Measurements from ENCODE around the gene LRP1B. TPM values are rescaled to one million over a fixed set of nuclear protein-coding genes. Genes with fewer than 3 reads are reported as not detected.

The LRP1B gene
- total and polyA plus RNA-seq, 2 donors (not counting 1 experiment from before 2014, with no cell fraction given), result not detected

DNA sequence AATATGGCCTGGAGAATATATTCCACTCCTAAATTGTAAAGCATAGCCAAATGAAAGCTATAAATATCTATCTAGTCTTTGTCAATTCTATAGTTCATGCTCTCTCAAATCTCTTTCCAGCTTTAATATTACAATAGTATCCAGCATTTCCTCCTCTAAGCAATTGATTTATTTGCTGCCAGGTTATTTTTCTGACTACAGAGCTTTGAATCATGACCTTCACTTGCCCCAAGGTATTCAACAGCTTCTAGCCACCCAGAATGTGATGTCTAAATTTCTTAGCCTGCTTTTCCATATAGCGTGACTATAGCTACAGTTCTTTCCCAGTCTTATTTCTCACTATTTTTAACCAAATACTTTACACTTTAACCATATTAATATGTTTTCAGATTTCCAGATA is 1287.6 kb downstream of the LRP1B start:
- H3K79me2 ChIP-seq (ENCODE audit: control insufficient read depth, insufficient read depth, low read length), result no peaks in the 10 kb centered on the region
- ATAC-seq (ENCODE audit: low read depth), result no peak
- no peaks in the 10 kb centered on the region for H3K27me3 Mint-ChIP-seq
- H3K36me3 ChIP-seq (replicated peaks in 1 of 2; ENCODE audit: control extremely low read depth in 1 of 2, control insufficient read depth in 1 of 2, extremely low read depth in 1 of 2, insufficient read depth in 2 of 2, low read length in 1 of 2), result no peaks in the 10 kb centered on the region
- no peak overlapping the region for H3K27ac ChIP-seq (ENCODE audit: low read length in 2 of 2)
- no peaks in the 10 kb centered on the region for H3K4me1 Mint-ChIP-seq
- intact Hi-C loops (cut with micrococcal nuclease), result no loop called here
- no peaks in the 10 kb centered on the region for H3K4me1 ChIP-seq (ENCODE audit: control insufficient read depth in 2 of 2, insufficient read depth in 2 of 2, low read length in 2 of 2)
- no peak overlapping the region for H3K9ac ChIP-seq (ENCODE audit: low read length)
- H3K4me3 Mint-ChIP-seq, result no peak overlapping the region
- POLR2A ChIA-PET, result no interaction called here
- H2AFZ ChIP-seq (ENCODE audit: insufficient read depth, low read depth, low read length, poor library complexity, severe bottlenecking), result no peak overlapping the region
- CTCF ChIA-PET, result no interaction called here
- DNase-seq, result no peak
- no peak overlapping the region for H3K4me2 ChIP-seq (replicated peaks; ENCODE audit: low read depth, low read length, poor library complexity, severe bottlenecking)
- no peaks in the 10 kb centered on the region for H3K27me3 ChIP-seq (replicated peaks in 1 of 4; ENCODE audit: control extremely low read depth in 1 of 4, control insufficient read depth in 3 of 4, insufficient read depth in 4 of 4, low read length in 3 of 4)
- no peaks in the 10 kb centered on the region for H3K9me3 ChIP-seq (ENCODE audit: control extremely low read depth in 1 of 3, control insufficient read depth in 2 of 3, insufficient read depth in 1 of 3, low read length in 2 of 3)
- WGBS (ENCODE audit: insufficient coverage), result 100% methylated on average over 1 of the region's 1 CpG
- no peak overlapping the region for H3K4me3 ChIP-seq (ENCODE audit: control extremely low read depth in 1 of 5, extremely low read depth in 1 of 5, insufficient read depth in 1 of 5, low read depth in 2 of 5, low read length in 4 of 5)
- H4K20me1 ChIP-seq (ENCODE audit: control insufficient read depth, insufficient read depth, low read length, poor library complexity, severe bottlenecking), result no peaks in the 10 kb centered on the region
- TF ChIP-seq EZH2 (IDR thresholded peaks at IDR 0.05; ENCODE audit: borderline replicate concordance, insufficient read depth, low read depth, low read length, poor library complexity, severe bottlenecking), result no peak
- H3K27ac Mint-ChIP-seq, result no peak overlapping the region
- H3K9me3 Mint-ChIP-seq (ENCODE audit: insufficient read depth), result no peaks in the 10 kb centered on the region

DNA sequence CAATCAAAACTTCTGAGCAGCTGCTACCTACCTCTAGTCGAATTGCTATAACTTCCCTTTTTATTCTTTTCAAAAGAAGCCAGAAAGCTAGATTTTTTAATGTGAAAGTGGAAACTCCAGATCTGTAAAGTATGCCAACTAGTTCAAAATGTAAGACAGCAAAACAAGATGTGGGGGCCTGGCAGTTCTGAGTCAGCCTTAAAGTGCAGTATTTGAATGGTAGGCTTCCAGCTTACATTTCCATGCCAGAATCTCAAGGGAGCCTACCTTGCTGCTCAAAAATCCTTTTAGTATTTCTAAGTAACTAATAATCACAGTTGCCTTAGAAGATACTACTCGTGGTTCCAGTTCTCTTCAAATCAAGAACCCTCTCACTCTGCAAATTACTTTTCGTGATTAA is 1288.7 kb downstream of the LRP1B start:
- no peak overlapping the region for H3K4me2 ChIP-seq (replicated peaks; ENCODE audit: low read depth, low read length, poor library complexity, severe bottlenecking)
- TF ChIP-seq, protein P1, sequence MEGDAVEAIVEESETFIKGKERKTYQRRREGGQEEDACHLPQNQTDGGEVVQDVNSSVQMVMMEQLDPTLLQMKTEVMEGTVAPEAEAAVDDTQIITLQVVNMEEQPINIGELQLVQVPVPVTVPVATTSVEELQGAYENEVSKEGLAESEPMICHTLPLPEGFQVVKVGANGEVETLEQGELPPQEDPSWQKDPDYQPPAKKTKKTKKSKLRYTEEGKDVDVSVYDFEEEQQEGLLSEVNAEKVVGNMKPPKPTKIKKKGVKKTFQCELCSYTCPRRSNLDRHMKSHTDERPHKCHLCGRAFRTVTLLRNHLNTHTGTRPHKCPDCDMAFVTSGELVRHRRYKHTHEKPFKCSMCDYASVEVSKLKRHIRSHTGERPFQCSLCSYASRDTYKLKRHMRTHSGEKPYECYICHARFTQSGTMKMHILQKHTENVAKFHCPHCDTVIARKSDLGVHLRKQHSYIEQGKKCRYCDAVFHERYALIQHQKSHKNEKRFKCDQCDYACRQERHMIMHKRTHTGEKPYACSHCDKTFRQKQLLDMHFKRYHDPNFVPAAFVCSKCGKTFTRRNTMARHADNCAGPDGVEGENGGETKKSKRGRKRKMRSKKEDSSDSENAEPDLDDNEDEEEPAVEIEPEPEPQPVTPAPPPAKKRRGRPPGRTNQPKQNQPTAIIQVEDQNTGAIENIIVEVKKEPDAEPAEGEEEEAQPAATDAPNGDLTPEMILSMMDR (IDR thresholded peaks at IDR 0.05), result no peak
- TF ChIP-seq EZH2 (IDR thresholded peaks at IDR 0.05; ENCODE audit: borderline replicate concordance, insufficient read depth, low read depth, low read length, poor library complexity, severe bottlenecking), result no peak
- ATAC-seq (ENCODE audit: low read depth) (no peak), DNase-seq (no peak)
- H3K27me3 Mint-ChIP-seq, result no peaks in the 10 kb centered on the region
- H3K4me1 ChIP-seq (ENCODE audit: control insufficient read depth in 2 of 2, insufficient read depth in 2 of 2, low read length in 2 of 2), result no peaks in the 10 kb centered on the region
- H3K27me3 ChIP-seq (replicated peaks in 1 of 4; ENCODE audit: control extremely low read depth in 1 of 4, control insufficient read depth in 3 of 4, insufficient read depth in 4 of 4, low read length in 3 of 4), result no peaks in the 10 kb centered on the region
- CTCF ChIA-PET, result no interaction called here
- intact Hi-C loops (cut with micrococcal nuclease), result no loop called here
- no peak overlapping the region for H3K27ac Mint-ChIP-seq
- no peaks in the 10 kb centered on the region for H4K20me1 ChIP-seq (ENCODE audit: control insufficient read depth, insufficient read depth, low read length, poor library complexity, severe bottlenecking)
- H3K9ac ChIP-seq (ENCODE audit: low read length), result no peak overlapping the region
- POLR2A ChIA-PET, result no interaction called here
- H3K36me3 ChIP-seq (replicated peaks in 1 of 2; ENCODE audit: control extremely low read depth in 1 of 2, control insufficient read depth in 1 of 2, extremely low read depth in 1 of 2, insufficient read depth in 2 of 2, low read length in 1 of 2), result no peaks in the 10 kb centered on the region
- no CpG with 5 or more reads among the region's 3 CpGs for WGBS (ENCODE audit: insufficient coverage)
- H3K9me3 ChIP-seq (ENCODE audit: control extremely low read depth in 1 of 3, control insufficient read depth in 2 of 3, insufficient read depth in 1 of 3, low read length in 2 of 3), result no peaks in the 10 kb centered on the region
- no peak overlapping the region for H3K27ac ChIP-seq (ENCODE audit: low read length in 2 of 2)
- H3K79me2 ChIP-seq (ENCODE audit: control insufficient read depth, insufficient read depth, low read length), result no peaks in the 10 kb centered on the region
- no peaks in the 10 kb centered on the region for H3K9me3 Mint-ChIP-seq (ENCODE audit: insufficient read depth)
- H2AFZ ChIP-seq (ENCODE audit: insufficient read depth, low read depth, low read length, poor library complexity, severe bottlenecking), result no peak overlapping the region
- no peak overlapping the region for H3K4me3 Mint-ChIP-seq
- no peaks in the 10 kb centered on the region for H3K4me1 Mint-ChIP-seq
- H3K4me3 ChIP-seq (ENCODE audit: control extremely low read depth in 1 of 5, extremely low read depth in 1 of 5, insufficient read depth in 1 of 5, low read depth in 2 of 5, low read length in 4 of 5), result no peak overlapping the region
